HUES6 (cell line): ENCODE results near the gene TTC7B.

ENCODE experiments used
- H3K27ac ChIP-seq: 2 replicates; pipeline ENCODE4 v1.7.0; 2013; ENCODE audit warnings: low read depth, mild to moderate bottlenecking, low read length, inconsistent platforms
- H3K27me3 ChIP-seq: 2 replicates; pipeline ENCODE4 v1.6.1; 2013; ENCODE audit warnings: low read length; ENCODE audit not compliant: control insufficient read depth, insufficient read depth
- H3K36me3 ChIP-seq: 2 replicates; pipeline ENCODE4 v1.6.1; 2013; ENCODE audit warnings: low read length; ENCODE audit not compliant: control insufficient read depth, insufficient read depth
- H3K4me1 ChIP-seq: 2 replicates; pipeline ENCODE4 v1.6.1; 2013; ENCODE audit warnings: low read length; ENCODE audit not compliant: control insufficient read depth, insufficient read depth
- H3K4me3 ChIP-seq: 2 replicates; pipeline ENCODE4 v1.5.1; 2013; ENCODE audit warnings: low read depth, low read length
- H3K9ac ChIP-seq: one replicate; pipeline ENCODE4 v1.6.1; 2013; ENCODE audit warnings: mild to moderate bottlenecking, low read length
- H3K9me3 ChIP-seq: 2 replicates; pipeline ENCODE4 v1.6.1; 2013; ENCODE audit warnings: low read depth, low read length; ENCODE audit not compliant: control insufficient read depth, insufficient read depth

TTC7B gene

DNA sequence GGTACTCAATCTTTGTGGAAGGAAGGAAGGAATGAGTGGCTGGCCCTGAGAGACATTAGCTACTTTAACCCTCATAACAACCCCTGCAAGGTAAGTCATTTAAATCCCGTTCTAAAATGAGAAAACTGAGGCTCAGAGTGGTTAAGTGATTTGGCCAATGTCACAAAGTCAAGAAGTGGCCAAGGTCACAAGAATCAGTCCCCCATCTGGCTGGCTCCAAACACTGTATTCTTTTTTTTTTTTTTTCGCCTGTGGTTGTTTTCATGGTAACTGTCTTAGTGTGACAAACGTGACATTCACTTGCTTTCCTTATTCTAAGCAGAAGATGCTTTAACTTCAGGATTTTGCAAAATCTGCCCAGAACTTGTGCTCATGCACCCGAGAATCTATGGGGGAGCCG, 2.8 kb downstream of the TTC7B start:
- Histone ChIP-seq H3K9me3 (no peaks in the 10 kb centered on the region), H3K4me1 (peaks cover 15% of the 10 kb centered on the region), H3K27ac (no peak overlapping the region), H3K4me3 (no peak overlapping the region), H3K36me3 (no peaks in the 10 kb centered on the region), H3K27me3 (peaks cover 19% of the 10 kb centered on the region), H3K9ac (no peak overlapping the region)

GRCh38 chr14:90812109-90812508, 4.1 kb downstream of the TTC7B start:
- Histone ChIP-seq H3K4me3 (no peak overlapping the region), H3K27me3 (peaks cover 16% of the 10 kb centered on the region), H3K9ac (no peak overlapping the region), H3K27ac (no peak overlapping the region), H3K36me3 (no peaks in the 10 kb centered on the region), H3K4me1 (peaks cover 22% of the 10 kb centered on the region), H3K9me3 (no peaks in the 10 kb centered on the region)

DNA sequence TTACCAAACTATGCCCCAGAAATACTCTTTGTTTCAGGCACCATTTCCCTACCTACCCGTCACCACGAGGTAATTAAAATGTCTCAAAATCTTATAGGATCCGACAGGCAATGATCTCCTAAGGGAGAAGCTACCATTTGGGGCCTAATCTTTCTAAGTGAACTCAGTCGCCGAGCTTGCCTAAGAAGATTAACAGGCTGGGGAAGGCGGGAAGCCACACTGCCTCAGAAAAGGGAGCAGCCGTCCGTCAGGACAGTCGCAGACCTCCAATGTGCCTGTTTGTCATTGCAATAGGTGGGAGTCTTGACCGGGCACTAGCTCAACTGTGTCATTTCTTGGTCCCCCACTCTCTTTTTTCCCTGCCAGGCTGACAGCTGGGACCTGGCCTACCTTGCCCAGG, 4.6 kb downstream of the TTC7B start:
- Histone ChIP-seq H3K9ac (no peak overlapping the region), H3K4me3 (no peak overlapping the region), H3K9me3 (no peaks in the 10 kb centered on the region), H3K27me3 (peaks cover 12% of the 10 kb centered on the region), H3K36me3 (no peaks in the 10 kb centered on the region), H3K27ac (no peak overlapping the region), H3K4me1 (peaks cover 18% of the 10 kb centered on the region)

DNA sequence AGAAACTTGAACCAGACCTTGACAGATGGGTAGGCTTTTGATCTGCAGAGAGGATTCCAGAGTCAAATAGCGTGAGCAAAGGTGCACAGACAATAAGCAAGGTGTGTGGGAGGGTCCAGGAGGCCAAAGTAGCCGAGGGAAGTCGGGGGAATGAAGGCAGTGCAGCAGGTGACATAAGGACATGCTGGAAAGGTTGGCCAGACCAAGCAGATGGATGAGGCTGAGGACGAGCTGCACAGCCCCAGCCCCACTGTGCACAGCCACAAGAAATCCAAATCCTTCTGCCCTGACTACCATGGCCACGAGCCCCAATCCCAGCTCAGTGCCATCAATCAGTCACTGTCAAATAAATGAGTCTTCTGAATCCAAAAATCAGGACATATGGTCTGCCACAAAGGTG, 5.4 kb downstream of the TTC7B start:
- Histone ChIP-seq H3K4me1 (peaks cover 22% of the 10 kb centered on the region), H3K9ac (no peak overlapping the region), H3K4me3 (no peak overlapping the region), H3K36me3 (no peaks in the 10 kb centered on the region), H3K9me3 (no peaks in the 10 kb centered on the region), H3K27ac (no peak overlapping the region), H3K27me3 (peaks cover 11% of the 10 kb centered on the region)

DNA sequence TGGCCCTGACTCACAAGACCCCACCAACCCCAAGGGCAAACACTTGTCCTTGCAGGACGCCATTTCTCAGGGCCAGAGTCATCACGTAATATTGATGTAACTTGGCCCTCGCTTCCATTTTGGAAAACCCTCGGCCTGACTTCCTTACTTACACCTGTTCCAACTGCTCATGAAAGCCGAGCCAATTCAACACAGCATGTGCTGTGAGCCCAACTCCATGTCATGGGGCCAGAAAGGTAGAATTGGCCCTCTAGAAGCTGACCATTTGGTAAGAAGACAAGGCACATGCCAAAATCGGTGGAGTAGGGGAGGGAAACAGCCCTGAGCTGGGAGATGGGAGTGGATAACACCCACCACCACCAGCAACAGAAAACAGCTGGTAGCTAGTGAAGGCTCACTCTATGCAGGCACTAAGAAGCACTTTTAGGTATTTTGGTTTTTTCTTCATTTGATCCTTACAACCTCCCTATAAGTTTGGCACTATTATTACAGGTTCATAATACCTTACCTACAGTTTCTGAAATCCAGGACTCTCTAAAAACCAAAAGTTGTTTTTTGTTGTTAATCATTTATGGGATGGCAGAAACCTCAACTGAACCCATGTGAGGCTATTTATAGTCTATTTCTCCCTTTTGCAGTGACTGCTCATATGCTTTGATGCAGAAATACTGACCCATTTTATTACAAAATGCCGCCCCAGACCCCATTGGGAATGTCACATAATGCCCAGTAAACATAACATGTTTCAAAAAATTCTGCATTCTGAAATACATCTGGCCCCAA, 6.5 kb downstream of the TTC7B start:
- H3K36me3 ChIP-seq = no peaks in the 10 kb centered on the region
- H3K9me3 ChIP-seq = no peaks in the 10 kb centered on the region
- H3K27me3 ChIP-seq = peaks cover 2% of the 10 kb centered on the region; the same call in 1 of the 2 replicates
- H3K4me3 ChIP-seq = no peak overlapping the region
- H3K4me1 ChIP-seq = peaks cover 21% of the 10 kb centered on the region
- H3K27ac ChIP-seq = no peak overlapping the region
- H3K9ac ChIP-seq = no peak overlapping the region

DNA sequence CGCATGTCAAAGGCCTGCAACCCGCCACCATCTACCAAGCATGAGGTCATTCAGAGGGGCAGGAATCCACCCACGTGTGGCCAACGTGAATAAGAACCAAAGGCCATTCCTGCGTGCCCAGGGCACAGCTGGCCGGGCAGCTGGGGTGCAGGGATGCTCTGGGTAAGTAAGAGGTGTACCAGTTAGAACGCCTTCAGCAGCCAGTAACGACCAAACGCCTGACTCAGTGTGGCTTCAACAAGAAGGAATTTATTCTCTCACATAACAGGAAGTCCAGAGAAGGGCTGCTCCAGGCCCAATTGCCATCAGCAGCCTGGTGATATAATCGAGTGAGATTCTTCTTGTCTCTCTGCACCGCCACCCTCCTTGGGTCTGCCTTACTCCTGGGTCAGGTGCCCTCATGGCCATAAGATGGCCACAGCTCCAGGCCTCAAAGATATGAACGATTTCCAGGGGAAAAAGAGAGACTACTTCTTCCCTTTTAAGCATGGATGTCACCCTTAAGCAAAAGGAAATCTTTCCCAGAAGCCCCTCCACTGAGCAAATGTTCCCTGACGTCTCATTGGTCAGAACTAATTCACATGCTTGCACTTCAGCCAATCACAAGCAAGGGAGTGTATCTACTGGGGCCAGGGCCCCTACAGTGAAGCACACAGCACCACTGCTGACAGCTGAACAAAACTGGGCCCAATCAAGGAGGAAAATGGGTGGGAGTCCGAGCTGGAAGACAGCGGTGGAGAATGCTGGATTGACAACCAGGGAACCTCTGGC, 7.3 kb downstream of the TTC7B start:
- Histone ChIP-seq H3K4me1 (peaks cover 25% of the 10 kb centered on the region), H3K4me3 (no peak overlapping the region), H3K27ac (no peak overlapping the region), H3K36me3 (no peaks in the 10 kb centered on the region), H3K9me3 (no peaks in the 10 kb centered on the region), H3K27me3 (no peaks in the 10 kb centered on the region), H3K9ac (no peak overlapping the region)

DNA sequence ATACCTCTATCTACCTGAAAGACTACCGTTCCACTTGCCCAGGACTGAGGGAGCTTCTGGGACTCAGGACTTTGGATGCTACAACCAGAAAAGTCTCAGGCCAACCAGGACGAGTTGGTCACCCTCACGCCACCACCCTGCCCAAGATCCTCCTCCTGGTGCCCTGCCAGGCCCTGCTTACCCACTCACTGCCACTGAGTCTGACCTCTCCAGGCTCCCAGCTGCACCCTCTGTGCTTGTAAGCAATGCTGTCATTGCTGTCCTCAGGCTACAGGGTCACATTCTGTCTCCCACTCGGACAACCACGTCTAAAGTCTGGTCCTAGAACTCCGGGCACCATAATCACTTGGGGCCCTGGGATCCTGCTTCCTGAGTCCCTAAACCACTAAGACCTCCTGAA, 9.2 kb downstream of the TTC7B start:
- H3K27me3 ChIP-seq = no peaks in the 10 kb centered on the region
- no peaks in the 10 kb centered on the region for H3K36me3 ChIP-seq
- H3K9me3 ChIP-seq = no peaks in the 10 kb centered on the region
- no peak overlapping the region for H3K4me3 ChIP-seq
- no peak overlapping the region for H3K9ac ChIP-seq
- peaks cover 32% of the 10 kb centered on the region for H3K4me1 ChIP-seq
- no peak overlapping the region for H3K27ac ChIP-seq

DNA sequence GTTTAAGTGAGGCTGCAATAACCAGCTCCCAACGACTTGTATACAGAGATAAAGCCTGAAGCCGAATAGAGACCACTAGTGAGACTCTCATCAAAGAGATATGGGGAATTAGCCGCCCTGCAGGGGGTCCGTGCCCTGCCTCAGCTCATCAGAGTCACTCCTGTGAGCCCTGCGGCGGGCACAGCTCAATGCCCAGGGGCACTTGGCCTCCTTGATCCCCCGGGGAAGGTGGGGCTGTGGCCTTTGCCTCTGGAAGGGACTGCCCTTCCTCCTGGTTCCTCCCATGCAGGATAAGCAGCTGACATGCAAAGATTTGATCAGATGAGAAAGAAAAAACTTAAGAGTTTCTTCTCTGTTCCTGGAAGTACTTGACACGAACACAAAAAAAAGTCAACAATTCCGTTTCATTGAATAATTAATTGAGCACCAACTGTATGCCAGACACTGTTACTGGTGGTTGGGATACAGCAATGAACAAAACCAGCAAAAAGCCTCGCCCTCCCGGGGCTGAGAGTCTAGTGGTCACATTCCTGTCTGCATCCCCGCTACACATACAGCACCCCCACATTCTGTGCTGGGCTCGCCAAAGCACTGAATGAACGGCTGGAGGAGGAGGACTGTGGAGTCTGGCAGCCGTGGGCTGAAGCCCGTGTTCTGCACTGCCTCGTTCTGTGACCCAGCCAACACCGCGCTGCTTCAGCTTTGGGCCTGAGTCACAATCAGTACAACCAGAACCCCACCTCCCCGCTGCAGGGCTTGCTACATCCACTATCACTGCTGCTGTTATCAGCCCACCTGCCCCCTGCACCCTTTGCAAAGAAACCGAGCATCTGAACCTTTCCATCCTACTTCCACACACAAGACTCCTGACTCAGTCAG, 10.3 kb downstream of the TTC7B start:
- Histone ChIP-seq H3K27me3 (no peaks in the 10 kb centered on the region), H3K4me1 (peaks cover 32% of the 10 kb centered on the region), H3K36me3 (no peaks in the 10 kb centered on the region), H3K9me3 (no peaks in the 10 kb centered on the region), H3K4me3 (no peak overlapping the region), H3K27ac (no peak overlapping the region), H3K9ac (no peak overlapping the region)

GRCh38 chr14:90805084-90805391, 11.2 kb downstream of the TTC7B start:
- H3K36me3 ChIP-seq = no peaks in the 10 kb centered on the region
- H3K4me1 ChIP-seq = peaks cover 32% of the 10 kb centered on the region
- no peaks in the 10 kb centered on the region for H3K9me3 ChIP-seq
- no peaks in the 10 kb centered on the region for H3K27me3 ChIP-seq
- H3K27ac ChIP-seq = no peak overlapping the region
- no peak overlapping the region for H3K9ac ChIP-seq
- no peak overlapping the region for H3K4me3 ChIP-seq

- no peak overlapping the region for H3K27ac ChIP-seq
- H3K9ac ChIP-seq = no peak overlapping the region
- no peaks in the 10 kb centered on the region for H3K9me3 ChIP-seq
- no peaks in the 10 kb centered on the region for H3K36me3 ChIP-seq
- H3K27me3 ChIP-seq = no peaks in the 10 kb centered on the region
- no peak overlapping the region for H3K4me3 ChIP-seq
- peaks cover 32% of the 10 kb centered on the region for H3K4me1 ChIP-seq
Measured at GRCh38 chr14:90804292-90805083, 11.7 kb downstream of the TTC7B start.
